Measurements from ENCODE around the gene RYR1.

GRCh38 chr19:38430931-38431330 lies 2.6 kb upstream of the RYR1 start:
- TF ChIP-seq CTCF (IDR thresholded peaks at IDR 0.05) (no peak), EP300 (IDR thresholded peaks at IDR 0.05) (no peak)
